GM23338 (cell line): Measurements from ENCODE around the gene KIF25. TPM values are rescaled to one million over a fixed set of nuclear protein-coding genes. Genes with fewer than 3 reads are reported as not detected.

ENCODE experiments used
- ATAC-seq: fragments of 200-7000 bp; cut with Tn5 transposase; 3 replicates; pipeline ENCODE4 v1.9.1; 2020
- DNase-seq: peaks from one replicate; pipeline ENCODE4 v3.0.0-alpha.2; 2015; ENCODE audit warnings: low spot score
- H2AFZ ChIP-seq: fragments of 200-600 bp; sonication (generic); 2 replicates; pipeline ENCODE4 v1.8.0; 2016; ENCODE audit warnings: antibody characterized with exemption, mild to moderate bottlenecking, moderate library complexity
- H3F3A ChIP-seq: fragments of 200-600 bp; sonication (generic); replicated peaks from 2 replicates; pipeline ENCODE4 v1.8.0; 2017; ENCODE audit warnings: antibody characterized with exemption, mixed run types, low read depth
- H3K27ac ChIP-seq: fragments of 200-600 bp; sonication (generic); 2 replicates; pipeline ENCODE4 v1.6.1; 2016; ENCODE audit warnings: low read depth
- H3K27me3 ChIP-seq: fragments of 200-600 bp; sonication (generic); 2 replicates; pipeline ENCODE4 v1.8.0; 2016; ENCODE audit warnings: mild to moderate bottlenecking, mixed run types, moderate library complexity; ENCODE audit not compliant: insufficient read depth
- H3K36me3 ChIP-seq: fragments of 200-600 bp; sonication (generic); 2 replicates; pipeline ENCODE4 v1.8.0; 2016; ENCODE audit warnings: mild to moderate bottlenecking; ENCODE audit not compliant: insufficient read depth
- H3K4me1 ChIP-seq: fragments of 200-600 bp; sonication (generic); 2 replicates; pipeline ENCODE4 v1.8.0; 2016; ENCODE audit warnings: mild to moderate bottlenecking, moderate library complexity; ENCODE audit not compliant: insufficient read depth
- H3K4me2 ChIP-seq: fragments of 200-600 bp; sonication (generic); 2 replicates; pipeline ENCODE4 v1.7.1; 2017; ENCODE audit warnings: mixed run types
- H3K4me3 ChIP-seq: fragments of 200-600 bp; sonication (generic); 2 replicates; pipeline ENCODE4 v1.6.1; 2016; ENCODE audit warnings: mixed run types
- H3K79me2 ChIP-seq: fragments of 200-600 bp; sonication (generic); replicated peaks from 2 replicates; pipeline ENCODE4 v1.8.0; 2017; ENCODE audit warnings: mild to moderate bottlenecking; ENCODE audit not compliant: insufficient read depth
- H3K9me2 ChIP-seq: fragments of 200-600 bp; sonication (generic); 2 replicates; pipeline ENCODE4 v1.8.0; 2017; ENCODE audit not compliant: insufficient read depth
- H4K20me1 ChIP-seq: fragments of 200-600 bp; sonication (generic); replicated peaks from 2 replicates; pipeline ENCODE4 v1.8.0; 2017; ENCODE audit warnings: mild to moderate bottlenecking; ENCODE audit not compliant: insufficient read depth
- H3K27ac Mint-ChIP-seq: 2 replicates; pipeline ENCODE4 v1.8.0; 2020; ENCODE audit warnings: inconsistent platforms, mild to moderate bottlenecking, moderate library complexity, mixed read lengths
- H3K27me3 Mint-ChIP-seq: 3 replicates; pipeline ENCODE4 v1.8.0; 2022; ENCODE audit warnings: low read depth, mild to moderate bottlenecking, moderate library complexity, mixed read lengths, inconsistent platforms; ENCODE audit not compliant: insufficient read depth, poor library complexity
- H3K36me3 Mint-ChIP-seq: 3 replicates; pipeline ENCODE4 v1.8.0; 2021; ENCODE audit warnings: low read depth, mild to moderate bottlenecking, inconsistent platforms, moderate library complexity, mixed read lengths
- H3K4me1 Mint-ChIP-seq: 3 replicates; pipeline ENCODE4 v1.8.0; 2020; ENCODE audit warnings: mild to moderate bottlenecking, inconsistent platforms, mixed read lengths
- H3K4me3 Mint-ChIP-seq: 3 replicates; pipeline ENCODE4 v1.8.0; 2021; ENCODE audit warnings: moderate library complexity, mild to moderate bottlenecking, inconsistent platforms, mixed read lengths
- H3K9me3 Mint-ChIP-seq: 3 replicates; pipeline ENCODE4 v1.8.0; 2020; ENCODE audit warnings: moderate library complexity, mild to moderate bottlenecking, inconsistent platforms, mixed read lengths
- CREB1 ChIP-seq: fragments of 250-450 bp; sonication (Bioruptor Pico); IDR thresholded peaks from 2 replicates; pipeline ENCODE4 v1.5.0; 2020; ENCODE audit warnings: low read depth, mild to moderate bottlenecking, moderate library complexity
- EZH2 ChIP-seq: fragments of 200-600 bp; sonication (generic); IDR thresholded peaks from one replicate; pipeline ENCODE4 v1.8.0; 2017; ENCODE audit warnings: antibody characterized with exemption, mild to moderate bottlenecking, low read depth; ENCODE audit not compliant: unreplicated experiment
- EZH2phosphoT487 ChIP-seq: fragments of 200-600 bp; sonication (generic); IDR thresholded peaks from one replicate; pipeline ENCODE4 v1.8.1; 2018; ENCODE audit warnings: antibody characterized with exemption; ENCODE audit not compliant: unreplicated experiment
- JUNB ChIP-seq: IDR thresholded peaks from one replicate; pipeline ENCODE4 v1.6.1; 2016; ENCODE audit warnings: antibody characterized with exemption; ENCODE audit not compliant: unreplicated experiment
- NANOG ChIP-seq: IDR thresholded peaks from 2 replicates; pipeline ENCODE4 v1.6.1; 2016; ENCODE audit warnings: antibody characterized with exemption, borderline replicate concordance
- POLR2AphosphoS5 ChIP-seq: IDR thresholded peaks from 2 replicates; pipeline ENCODE4 v1.6.1; 2016; ENCODE audit warnings: antibody characterized with exemption, low read depth
- STAT1 ChIP-seq: IDR thresholded peaks from one replicate; pipeline ENCODE4 v1.6.1; 2016; ENCODE audit warnings: antibody characterized with exemption; ENCODE audit not compliant: unreplicated experiment
- ZNF114 ChIP-seq: fragments of 250-450 bp; sonication (Bioruptor Pico); IDR thresholded peaks from 2 replicates; pipeline ENCODE4 v1.5.0; 2020; ENCODE audit warnings: mild to moderate bottlenecking, moderate library complexity
- ZNF331 ChIP-seq: fragments of 250-450 bp; sonication (Bioruptor Pico); IDR thresholded peaks from 2 replicates; pipeline ENCODE4 v1.5.0; 2020; ENCODE audit warnings: low read depth, mild to moderate bottlenecking, moderate library complexity
- polyA plus RNA-seq: library from polyadenylated mRNA; unstranded; fragments of >200 nt; fragmentation: Nextera tagmentation; extraction: Ambion mirVana; gene quantifications from 2 replicates; pipeline ENCODE4 v1.2.1, GENCODE V29; 2016
- total RNA-seq: library from RNA; depleted of rRNA; stranded (reverse); fragments of >200 nt; shearing (Covaris generic); gene quantifications from 2 replicates; pipeline ENCODE4 v1.2.3, GENCODE V29; 2014
- TF ChIP-seq, protein P1 (sequence below), 2 experiments: fragments of 200-600 bp in 1 of 2; sonication (generic) in 1 of 2; conservative IDR thresholded peaks; 2 replicates each; pipeline versions ENCODE4 v1.5.1 to v1.6.1; 2016 to 2017; ENCODE audit warnings: antibody characterized with exemption in 2 of 2, low read depth in 2 of 2, mild to moderate bottlenecking in 2 of 2, moderate library complexity in 1 of 2
- TF ChIP-seq, protein P2 (sequence below): fragments of 250-450 bp; sonication (Bioruptor Pico); IDR thresholded peaks from 2 replicates; pipeline ENCODE4 v1.5.0; 2020; ENCODE audit warnings: mild to moderate bottlenecking, moderate library complexity
- TF ChIP-seq, protein P3 (sequence below): IDR thresholded peaks from one replicate; pipeline ENCODE4 v1.6.1; 2018; ENCODE audit warnings: antibody characterized with exemption; ENCODE audit not compliant: unreplicated experiment
- TF ChIP-seq, protein P4 (sequence below): IDR thresholded peaks from 2 replicates; pipeline ENCODE4 v1.6.1; 2016; ENCODE audit warnings: antibody characterized with exemption

The KIF25 gene
- total and polyA plus RNA-seq, 2 experiments from 2014 or later = 0.69 to 0.76 TPM

DNA sequence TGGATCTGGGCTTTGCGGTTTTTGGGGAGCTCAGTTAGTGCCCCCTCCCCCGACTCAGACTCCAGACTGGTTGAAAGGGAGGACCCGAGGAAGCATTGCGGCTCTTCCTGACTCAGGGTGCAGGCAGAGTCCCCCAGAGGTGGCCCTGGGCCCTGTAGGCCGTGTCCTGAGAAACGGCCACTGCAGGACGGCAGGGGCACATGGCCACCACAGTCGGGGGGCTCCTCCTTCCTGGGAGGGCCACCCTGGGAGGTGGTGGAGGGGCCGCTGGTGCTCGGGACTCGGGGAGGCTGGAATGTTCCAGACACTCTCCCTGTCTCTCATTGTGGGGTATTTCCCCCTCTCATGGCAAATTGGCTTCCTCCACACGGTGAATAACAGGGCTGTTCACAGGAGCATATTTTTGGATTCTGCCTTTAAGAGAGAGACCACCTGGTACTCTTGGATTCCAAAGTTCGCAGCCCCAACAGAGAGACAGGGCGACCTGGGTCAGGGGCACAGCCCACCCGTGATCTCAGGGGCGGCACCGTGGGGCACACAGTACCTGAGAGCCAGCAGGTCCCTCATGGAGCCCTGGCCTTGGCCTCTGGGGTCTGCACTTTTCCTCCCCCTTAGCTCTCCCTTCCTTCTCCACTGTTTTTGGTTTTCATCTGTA, 45.8 kb downstream of the KIF25 start:
- Histone ChIP-seq H3K27me3 (no peaks in the 10 kb centered on the region), H3K4me1 (no peaks in the 10 kb centered on the region), H4K20me1 (no peaks in the 10 kb centered on the region), H3K79me2 (no peaks in the 10 kb centered on the region), H3K36me3 (peaks cover 13% of the 10 kb centered on the region; the same call in 1 of the 2 replicates), H3K9me2 (no peaks in the 10 kb centered on the region; the same call in 1 of the 2 replicates), H3K27ac (no peak overlapping the region), H2AFZ (no peak overlapping the region), H3K4me2 (no peak overlapping the region), H3K4me3 (no peak overlapping the region), H3F3A (no peaks in the 10 kb centered on the region)
- Mint-ChIP-seq H3K27me3 (peaks cover 2% of the 10 kb centered on the region), H3K4me3 (no peak overlapping the region), H3K36me3 (peaks cover 27% of the 10 kb centered on the region), H3K4me1 (no peaks in the 10 kb centered on the region), H3K27ac (no peak overlapping the region), H3K9me3 (peaks cover 40% of the 10 kb centered on the region)
- TF ChIP-seq NANOG = no peak
- TF ChIP-seq, protein P1, sequence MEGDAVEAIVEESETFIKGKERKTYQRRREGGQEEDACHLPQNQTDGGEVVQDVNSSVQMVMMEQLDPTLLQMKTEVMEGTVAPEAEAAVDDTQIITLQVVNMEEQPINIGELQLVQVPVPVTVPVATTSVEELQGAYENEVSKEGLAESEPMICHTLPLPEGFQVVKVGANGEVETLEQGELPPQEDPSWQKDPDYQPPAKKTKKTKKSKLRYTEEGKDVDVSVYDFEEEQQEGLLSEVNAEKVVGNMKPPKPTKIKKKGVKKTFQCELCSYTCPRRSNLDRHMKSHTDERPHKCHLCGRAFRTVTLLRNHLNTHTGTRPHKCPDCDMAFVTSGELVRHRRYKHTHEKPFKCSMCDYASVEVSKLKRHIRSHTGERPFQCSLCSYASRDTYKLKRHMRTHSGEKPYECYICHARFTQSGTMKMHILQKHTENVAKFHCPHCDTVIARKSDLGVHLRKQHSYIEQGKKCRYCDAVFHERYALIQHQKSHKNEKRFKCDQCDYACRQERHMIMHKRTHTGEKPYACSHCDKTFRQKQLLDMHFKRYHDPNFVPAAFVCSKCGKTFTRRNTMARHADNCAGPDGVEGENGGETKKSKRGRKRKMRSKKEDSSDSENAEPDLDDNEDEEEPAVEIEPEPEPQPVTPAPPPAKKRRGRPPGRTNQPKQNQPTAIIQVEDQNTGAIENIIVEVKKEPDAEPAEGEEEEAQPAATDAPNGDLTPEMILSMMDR (conservative IDR thresholded peaks at IDR 0.05; ENCODE audit: low read depth in 2 of 2) = no peak
- no peak for TF ChIP-seq ZNF331 (CRISPR knock-in tag)
- no peak for TF ChIP-seq JUNB
- TF ChIP-seq EZH2 = no peak
- TF ChIP-seq CREB1 = no peak
- TF ChIP-seq, protein P2, sequence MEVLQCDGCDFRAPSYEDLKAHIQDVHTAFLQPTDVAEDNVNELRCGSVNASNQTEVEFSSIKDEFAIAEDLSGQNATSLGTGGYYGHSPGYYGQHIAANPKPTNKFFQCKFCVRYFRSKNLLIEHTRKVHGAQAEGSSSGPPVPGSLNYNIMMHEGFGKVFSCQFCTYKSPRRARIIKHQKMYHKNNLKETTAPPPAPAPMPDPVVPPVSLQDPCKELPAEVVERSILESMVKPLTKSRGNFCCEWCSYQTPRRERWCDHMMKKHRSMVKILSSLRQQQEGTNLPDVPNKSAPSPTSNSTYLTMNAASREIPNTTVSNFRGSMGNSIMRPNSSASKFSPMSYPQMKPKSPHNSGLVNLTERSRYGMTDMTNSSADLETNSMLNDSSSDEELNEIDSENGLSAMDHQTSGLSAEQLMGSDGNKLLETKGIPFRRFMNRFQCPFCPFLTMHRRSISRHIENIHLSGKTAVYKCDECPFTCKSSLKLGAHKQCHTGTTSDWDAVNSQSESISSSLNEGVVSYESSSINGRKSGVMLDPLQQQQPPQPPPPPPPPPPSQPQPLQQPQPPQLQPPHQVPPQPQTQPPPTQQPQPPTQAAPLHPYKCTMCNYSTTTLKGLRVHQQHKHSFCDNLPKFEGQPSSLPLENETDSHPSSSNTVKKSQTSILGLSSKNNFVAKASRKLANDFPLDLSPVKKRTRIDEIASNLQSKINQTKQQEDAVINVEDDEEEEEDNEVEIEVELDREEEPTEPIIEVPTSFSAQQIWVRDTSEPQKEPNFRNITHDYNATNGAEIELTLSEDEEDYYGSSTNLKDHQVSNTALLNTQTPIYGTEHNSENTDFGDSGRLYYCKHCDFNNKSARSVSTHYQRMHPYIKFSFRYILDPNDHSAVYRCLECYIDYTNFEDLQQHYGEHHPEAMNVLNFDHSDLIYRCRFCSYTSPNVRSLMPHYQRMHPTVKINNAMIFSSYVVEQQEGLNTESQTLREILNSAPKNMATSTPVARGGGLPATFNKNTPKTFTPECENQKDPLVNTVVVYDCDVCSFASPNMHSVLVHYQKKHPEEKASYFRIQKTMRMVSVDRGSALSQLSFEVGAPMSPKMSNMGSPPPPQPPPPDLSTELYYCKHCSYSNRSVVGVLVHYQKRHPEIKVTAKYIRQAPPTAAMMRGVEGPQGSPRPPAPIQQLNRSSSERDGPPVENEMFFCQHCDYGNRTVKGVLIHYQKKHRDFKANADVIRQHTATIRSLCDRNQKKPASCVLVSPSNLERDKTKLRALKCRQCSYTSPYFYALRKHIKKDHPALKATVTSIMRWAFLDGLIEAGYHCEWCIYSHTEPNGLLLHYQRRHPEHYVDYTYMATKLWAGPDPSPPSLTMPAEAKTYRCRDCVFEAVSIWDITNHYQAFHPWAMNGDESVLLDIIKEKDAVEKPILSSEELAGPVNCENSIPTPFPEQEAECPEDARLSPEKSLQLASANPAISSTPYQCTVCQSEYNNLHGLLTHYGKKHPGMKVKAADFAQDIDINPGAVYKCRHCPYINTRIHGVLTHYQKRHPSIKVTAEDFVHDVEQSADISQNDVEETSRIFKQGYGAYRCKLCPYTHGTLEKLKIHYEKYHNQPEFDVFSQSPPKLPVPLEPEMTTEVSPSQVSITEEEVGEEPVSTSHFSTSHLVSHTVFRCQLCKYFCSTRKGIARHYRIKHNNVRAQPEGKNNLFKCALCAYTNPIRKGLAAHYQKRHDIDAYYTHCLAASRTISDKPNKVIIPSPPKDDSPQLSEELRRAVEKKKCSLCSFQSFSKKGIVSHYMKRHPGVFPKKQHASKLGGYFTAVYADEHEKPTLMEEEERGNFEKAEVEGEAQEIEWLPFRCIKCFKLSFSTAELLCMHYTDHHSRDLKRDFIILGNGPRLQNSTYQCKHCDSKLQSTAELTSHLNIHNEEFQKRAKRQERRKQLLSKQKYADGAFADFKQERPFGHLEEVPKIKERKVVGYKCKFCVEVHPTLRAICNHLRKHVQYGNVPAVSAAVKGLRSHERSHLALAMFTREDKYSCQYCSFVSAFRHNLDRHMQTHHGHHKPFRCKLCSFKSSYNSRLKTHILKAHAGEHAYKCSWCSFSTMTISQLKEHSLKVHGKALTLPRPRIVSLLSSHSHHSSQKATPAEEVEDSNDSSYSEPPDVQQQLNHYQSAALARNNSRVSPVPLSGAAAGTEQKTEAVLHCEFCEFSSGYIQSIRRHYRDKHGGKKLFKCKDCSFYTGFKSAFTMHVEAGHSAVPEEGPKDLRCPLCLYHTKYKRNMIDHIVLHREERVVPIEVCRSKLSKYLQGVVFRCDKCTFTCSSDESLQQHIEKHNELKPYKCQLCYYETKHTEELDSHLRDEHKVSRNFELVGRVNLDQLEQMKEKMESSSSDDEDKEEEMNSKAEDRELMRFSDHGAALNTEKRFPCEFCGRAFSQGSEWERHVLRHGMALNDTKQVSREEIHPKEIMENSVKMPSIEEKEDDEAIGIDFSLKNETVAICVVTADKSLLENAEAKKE (CRISPR knock-in tag) = no peak
- TF ChIP-seq ZNF114 (CRISPR knock-in tag) = no peak
- no peak for TF ChIP-seq EZH2phosphoT487
- no peak for TF ChIP-seq POLR2AphosphoS5
- TF ChIP-seq, protein P3, sequence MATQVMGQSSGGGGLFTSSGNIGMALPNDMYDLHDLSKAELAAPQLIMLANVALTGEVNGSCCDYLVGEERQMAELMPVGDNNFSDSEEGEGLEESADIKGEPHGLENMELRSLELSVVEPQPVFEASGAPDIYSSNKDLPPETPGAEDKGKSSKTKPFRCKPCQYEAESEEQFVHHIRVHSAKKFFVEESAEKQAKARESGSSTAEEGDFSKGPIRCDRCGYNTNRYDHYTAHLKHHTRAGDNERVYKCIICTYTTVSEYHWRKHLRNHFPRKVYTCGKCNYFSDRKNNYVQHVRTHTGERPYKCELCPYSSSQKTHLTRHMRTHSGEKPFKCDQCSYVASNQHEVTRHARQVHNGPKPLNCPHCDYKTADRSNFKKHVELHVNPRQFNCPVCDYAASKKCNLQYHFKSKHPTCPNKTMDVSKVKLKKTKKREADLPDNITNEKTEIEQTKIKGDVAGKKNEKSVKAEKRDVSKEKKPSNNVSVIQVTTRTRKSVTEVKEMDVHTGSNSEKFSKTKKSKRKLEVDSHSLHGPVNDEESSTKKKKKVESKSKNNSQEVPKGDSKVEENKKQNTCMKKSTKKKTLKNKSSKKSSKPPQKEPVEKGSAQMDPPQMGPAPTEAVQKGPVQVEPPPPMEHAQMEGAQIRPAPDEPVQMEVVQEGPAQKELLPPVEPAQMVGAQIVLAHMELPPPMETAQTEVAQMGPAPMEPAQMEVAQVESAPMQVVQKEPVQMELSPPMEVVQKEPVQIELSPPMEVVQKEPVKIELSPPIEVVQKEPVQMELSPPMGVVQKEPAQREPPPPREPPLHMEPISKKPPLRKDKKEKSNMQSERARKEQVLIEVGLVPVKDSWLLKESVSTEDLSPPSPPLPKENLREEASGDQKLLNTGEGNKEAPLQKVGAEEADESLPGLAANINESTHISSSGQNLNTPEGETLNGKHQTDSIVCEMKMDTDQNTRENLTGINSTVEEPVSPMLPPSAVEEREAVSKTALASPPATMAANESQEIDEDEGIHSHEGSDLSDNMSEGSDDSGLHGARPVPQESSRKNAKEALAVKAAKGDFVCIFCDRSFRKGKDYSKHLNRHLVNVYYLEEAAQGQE = no peak
- TF ChIP-seq, protein P4, sequence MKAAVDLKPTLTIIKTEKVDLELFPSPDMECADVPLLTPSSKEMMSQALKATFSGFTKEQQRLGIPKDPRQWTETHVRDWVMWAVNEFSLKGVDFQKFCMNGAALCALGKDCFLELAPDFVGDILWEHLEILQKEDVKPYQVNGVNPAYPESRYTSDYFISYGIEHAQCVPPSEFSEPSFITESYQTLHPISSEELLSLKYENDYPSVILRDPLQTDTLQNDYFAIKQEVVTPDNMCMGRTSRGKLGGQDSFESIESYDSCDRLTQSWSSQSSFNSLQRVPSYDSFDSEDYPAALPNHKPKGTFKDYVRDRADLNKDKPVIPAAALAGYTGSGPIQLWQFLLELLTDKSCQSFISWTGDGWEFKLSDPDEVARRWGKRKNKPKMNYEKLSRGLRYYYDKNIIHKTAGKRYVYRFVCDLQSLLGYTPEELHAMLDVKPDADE = no peak
- no peak for TF ChIP-seq STAT1
- no peak for ATAC-seq
- no peak for DNase-seq
